Bronchial smooth muscle cell (primary cell): ENCODE data around the gene SEC31A. TPM values are rescaled to one million over a fixed set of nuclear protein-coding genes. Genes with fewer than 3 reads are reported as not detected.

ENCODE experiments used
- total RNA-seq: library from RNA; depleted of rRNA; stranded (reverse); fragments of >200 nt; gene quantifications from 2 replicates; pipeline ENCODE4 v1.2.1, GENCODE V29; 2014

The SEC31A gene
- total RNA-seq: 258 and 292 TPM in 2 replicates

GRCh38 chr4:82890901-82891706 is at the start of gene SEC31A:
SEC31A (minus strand) TSS chr4:82891153; CDS start chr4:82881936, 9,217 bp downstream.

DNA sequence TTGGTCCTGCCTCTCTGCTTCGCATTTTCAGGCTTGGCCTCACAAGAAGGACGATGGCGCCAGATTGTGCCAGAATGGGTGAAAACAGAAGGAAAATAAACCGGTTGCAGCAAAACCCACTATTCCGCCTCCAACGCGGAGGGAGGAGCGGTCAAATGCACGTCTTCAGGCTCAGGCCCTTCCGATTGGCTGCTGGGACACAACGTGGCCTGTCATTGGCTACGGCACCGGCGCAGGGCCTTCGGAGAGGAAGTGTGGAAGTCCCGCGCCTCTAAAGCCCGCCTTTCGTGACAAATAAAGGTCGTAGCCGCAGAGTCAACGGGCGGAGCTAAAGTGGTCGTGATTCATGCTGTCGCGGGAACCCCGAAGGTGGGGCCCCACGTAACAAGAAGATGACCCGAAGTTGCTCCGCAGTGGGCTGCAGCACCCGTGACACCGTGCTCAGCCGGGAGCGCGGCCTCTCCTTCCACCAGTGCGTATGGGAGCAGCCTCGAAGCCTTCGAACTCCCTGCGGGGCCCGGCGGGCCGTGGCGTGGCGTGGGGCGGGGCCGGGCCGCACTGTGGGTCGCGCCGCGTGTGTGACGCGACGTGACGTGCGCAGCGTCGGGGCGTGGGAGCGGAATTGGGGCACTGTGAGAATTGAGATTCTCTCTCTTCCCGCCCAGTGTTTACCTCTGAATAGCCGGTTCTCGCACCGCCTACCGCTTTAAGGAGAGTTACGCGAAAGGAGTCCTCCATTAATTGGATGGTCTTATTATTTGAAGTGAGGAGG is 9.6 kb upstream of the SEC31A start, which contains the start of gene THAP9:
THAP9 (plus strand) TSS at position 325 of the 772 bp plus-strand sequence; CDS start at position 393, 68 bp downstream.

DNA sequence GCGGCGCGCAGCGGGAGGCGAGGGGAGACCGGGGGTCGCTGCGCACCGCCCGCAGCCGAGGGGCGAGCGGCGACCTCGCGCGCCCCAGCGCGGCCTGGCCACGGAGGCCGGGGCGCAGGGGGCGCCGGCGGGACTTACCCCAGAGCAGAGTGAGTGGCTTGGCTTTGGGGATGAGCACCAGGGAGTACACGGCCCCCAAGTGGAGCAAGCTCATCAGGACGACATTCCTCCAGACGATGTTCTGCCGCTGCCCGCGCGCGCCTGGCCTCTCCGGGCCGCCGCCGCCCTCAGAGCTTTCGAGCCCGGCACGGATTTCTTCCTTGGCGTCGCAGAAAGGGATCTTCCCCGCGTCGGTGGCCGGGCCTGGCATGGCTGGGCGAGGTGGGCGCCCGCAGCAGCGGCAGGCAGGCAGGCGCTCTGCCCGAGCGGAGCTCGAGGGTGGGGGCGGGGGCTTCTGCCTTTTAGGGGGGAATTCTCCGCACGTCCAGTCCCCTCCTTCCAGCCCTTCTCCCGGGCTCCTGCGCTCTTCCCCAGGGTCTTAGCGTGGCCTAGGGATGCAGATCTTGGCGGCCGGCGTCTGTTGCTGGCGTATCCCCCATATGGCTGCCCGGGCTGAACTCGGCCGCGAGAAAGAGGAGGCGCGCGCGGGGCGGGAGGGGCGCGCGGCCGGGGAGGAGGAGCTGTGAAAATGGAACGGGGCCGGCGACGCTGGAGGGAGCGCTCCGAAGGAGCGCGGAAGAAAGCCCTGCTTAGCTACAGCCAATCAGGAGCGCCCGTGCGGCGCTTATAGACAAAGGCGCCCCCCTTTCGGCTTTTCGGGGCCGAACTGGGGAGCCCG is 92.6 kb downstream of the SEC31A start, which contains the start of gene SCD5:
SCD5 (minus strand) TSS at position 629 of the 838 bp plus-strand sequence; CDS start at position 370, 259 bp downstream.

Other genes starting within 250 kb of the SEC31A start
- 11.6 and 14.2 TPM in 2 replicates for gene SCD5, start 92.4 kb downstream of the SEC31A start, total RNA-seq
- 5.0 and 6.4 TPM in 2 replicates for gene THAP9, start 9.6 kb upstream of the SEC31A start, total RNA-seq
- 7.6 and 10.1 TPM in 2 replicates for gene LIN54, start 119.7 kb upstream of the SEC31A start, total RNA-seq
- 65.2 and 80.2 TPM in 2 replicates for gene COPS4, start 144.0 kb upstream of the SEC31A start, total RNA-seq
- gene PLAC8, start 223.6 kb upstream of the SEC31A start, total RNA-seq: under 0.01 TPM in 1 of 2 replicates, not detected in the other